ENCODE results near the gene PDE6A. TPM values are rescaled to one million over a fixed set of nuclear protein-coding genes. Genes with fewer than 3 reads are reported as not detected.

The PDE6A gene
- total RNA-seq, 1 experiment from 2014 or later: 0.22 TPM

GRCh38 chr5:149838881-149839739 is 105.5 kb downstream of the PDE6A start:
- peak; percentile 82 for DNase-seq (ENCODE audit: low read depth)

- peak; percentile 68 for DNase-seq (ENCODE audit: low read depth)
These were observed 106.8 kb downstream of the PDE6A start for GRCh38 chr5:149837680-149838269.

GRCh38 chr5:149836451-149837139 is 108.0 kb downstream of the PDE6A start:
- DNase-seq (ENCODE audit: low read depth): no peak

GRCh38 chr5:149834246-149834855 is 110.2 kb downstream of the PDE6A start:
- peak; percentile 76 for DNase-seq (ENCODE audit: low read depth)

- no peak for DNase-seq (ENCODE audit: low read depth)
These were observed 111.3 kb downstream of the PDE6A start for GRCh38 chr5:149833116-149833827.

- no peak for DNase-seq (ENCODE audit: low read depth)
These were observed 112.0 kb downstream of the PDE6A start for GRCh38 chr5:149832636-149833035.

- peak; percentile 65 for DNase-seq (ENCODE audit: low read depth)
These were observed 113.1 kb downstream of the PDE6A start for GRCh38 chr5:149831492-149831891.

- DNase-seq (ENCODE audit: low read depth): no peak
These were observed 114.0 kb downstream of the PDE6A start for GRCh38 chr5:149830579-149830978.

- no peak for DNase-seq (ENCODE audit: low read depth)
These were observed 114.6 kb downstream of the PDE6A start for GRCh38 chr5:149829954-149830353.

- DNase-seq (ENCODE audit: low read depth): peak; percentile 86
These were observed 116.2 kb downstream of the PDE6A start for GRCh38 chr5:149828161-149829011.

- no peak for DNase-seq (ENCODE audit: low read depth)
These were observed 117.0 kb downstream of the PDE6A start for GRCh38 chr5:149827546-149827945.

- DNase-seq (ENCODE audit: low read depth): peak; percentile 10
These were observed 117.5 kb downstream of the PDE6A start for GRCh38 chr5:149827086-149827485.

GRCh38 chr5:149826574-149826973 is 118.0 kb downstream of the PDE6A start:
- no peak for DNase-seq (ENCODE audit: low read depth)

- DNase-seq (ENCODE audit: low read depth): no peak
These were observed 119.7 kb downstream of the PDE6A start for GRCh38 chr5:149824846-149825245.

GRCh38 chr5:149824120-149824519 is 120.5 kb downstream of the PDE6A start:
- no peak for DNase-seq (ENCODE audit: low read depth)

- DNase-seq (ENCODE audit: low read depth): no peak
These were observed 121.2 kb downstream of the PDE6A start for GRCh38 chr5:149823375-149823774.

- no peak for DNase-seq (ENCODE audit: low read depth)
These were observed 122.3 kb downstream of the PDE6A start for GRCh38 chr5:149822301-149822700.

GRCh38 chr5:149820536-149821510 is 123.8 kb downstream of the PDE6A start:
- DNase-seq (ENCODE audit: low read depth): no peak

- no peak for DNase-seq (ENCODE audit: low read depth)
These were observed 124.6 kb downstream of the PDE6A start for GRCh38 chr5:149820012-149820411.

Data from M059J (cell line).